Frontal cortex (tissue), 4 donors: Measurements from ENCODE around the gene SMARCAD1. TPM values are rescaled to one million over a fixed set of nuclear protein-coding genes. Genes with fewer than 3 reads are reported as not detected.
"Not testable (repeated sequence)": the region's sequence is repeated elsewhere in the genome, so short reads cannot be mapped to it uniquely, and the experiment has no call there.

Source experiments
- DNase-seq, 2 donors: peaks; one replicate each; pipeline ENCODE4 v3.0.0; 2012; ENCODE audit warnings: low spot score in 2 of 2
- FAIRE-seq: peaks from 2 replicates; lab custom pipeline; 2012; peaks lifted over from hg19 to GRCh38; lab: Jason Lieb, UNC
- total RNA-seq: library from RNA; depleted of rRNA; stranded (reverse); fragments of >200 nt; gene quantifications from one replicate; pipeline ENCODE4 v1.2.3, GENCODE V29; 2014
- donor health status: control.
- donor health status: control.
- donor health status: control.

Gene SMARCAD1
- total RNA-seq, 1 donor from 2014 or later, result 117 TPM

GRCh38 chr4:94278781-94279180 is 71.1 kb downstream of the SMARCAD1 start:
- FAIRE-seq (no peak), DNase-seq (no peak)

- FAIRE-seq, result no peak
- no peak for DNase-seq
These were observed 77.2 kb downstream of the SMARCAD1 start for GRCh38 chr4:94284889-94285288.

GRCh38 chr4:94285666-94286065 is 78.0 kb downstream of the SMARCAD1 start:
- FAIRE-seq, result no peak
- no peak for DNase-seq

- FAIRE-seq, result no peak
- no peak for DNase-seq
These were observed 82.6 kb downstream of the SMARCAD1 start for GRCh38 chr4:94290245-94290644.

DNA sequence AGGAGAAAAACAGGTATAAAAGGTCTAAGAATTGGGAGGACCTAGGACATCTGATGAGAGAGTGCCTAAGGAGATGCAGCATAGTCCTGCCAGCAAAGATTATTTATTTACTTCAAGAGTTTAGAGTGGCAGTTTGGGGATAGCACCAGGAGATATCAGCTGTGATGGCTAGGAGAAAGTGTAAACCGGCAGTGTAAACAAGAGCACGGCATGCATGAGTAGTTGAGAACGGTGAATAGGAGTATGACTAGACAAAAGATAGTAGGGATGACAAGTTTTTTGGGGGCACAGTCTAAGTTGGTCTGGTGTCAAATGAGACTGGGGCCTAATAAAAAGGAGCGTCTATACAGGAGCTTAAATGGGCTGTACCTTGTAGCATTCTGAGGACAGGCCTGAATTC is 86.3 kb downstream of the SMARCAD1 start:
- not testable (repeated sequence) for DNase-seq, FAIRE-seq

GRCh38 chr4:94295473-94295872 is 87.8 kb downstream of the SMARCAD1 start:
- FAIRE-seq, result not testable (repeated sequence)

DNA sequence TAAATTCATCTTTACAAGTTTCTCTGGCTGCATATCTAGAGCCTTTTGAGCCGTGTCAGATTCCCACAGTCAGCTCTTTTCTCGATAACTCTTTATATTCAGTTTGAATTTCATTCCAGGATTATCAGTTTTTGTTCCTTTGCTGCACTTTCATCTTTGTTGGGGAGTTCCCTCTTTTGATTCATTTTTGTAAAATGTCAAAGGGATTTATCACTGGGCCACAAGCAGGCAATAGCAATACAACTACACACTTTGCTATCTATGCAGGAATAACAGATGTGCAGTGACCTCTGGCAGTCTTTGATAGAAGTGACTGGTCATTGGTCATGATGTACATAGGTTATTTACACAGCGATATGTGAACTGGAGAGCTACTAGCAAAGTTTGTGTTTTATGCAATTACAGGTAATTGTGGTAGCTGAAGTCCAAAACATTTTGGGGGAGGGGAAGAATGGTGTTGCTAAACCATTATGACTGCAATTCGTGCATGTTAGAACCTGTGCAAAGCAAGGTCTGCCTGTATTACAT is 91.1 kb downstream of the SMARCAD1 start:
- DNase-seq (no peak), FAIRE-seq (no peak)

More at GRCh38 chr4:94295473-94295872, 87.8 kb downstream of the SMARCAD1 start:
- not testable (repeated sequence) for DNase-seq

GRCh38 chr4:94302191-94302590 is 94.5 kb downstream of the SMARCAD1 start:
- no peak for FAIRE-seq
- no peak for DNase-seq

- DNase-seq (peak in 1 of 2 donors; percentile 6), FAIRE-seq (no peak)
These were observed 96.8 kb downstream of the SMARCAD1 start for GRCh38 chr4:94304365-94304971.

GRCh38 chr4:94305466-94306225 is 98.0 kb downstream of the SMARCAD1 start:
- DNase-seq (no peak), FAIRE-seq (no peak)

DNA sequence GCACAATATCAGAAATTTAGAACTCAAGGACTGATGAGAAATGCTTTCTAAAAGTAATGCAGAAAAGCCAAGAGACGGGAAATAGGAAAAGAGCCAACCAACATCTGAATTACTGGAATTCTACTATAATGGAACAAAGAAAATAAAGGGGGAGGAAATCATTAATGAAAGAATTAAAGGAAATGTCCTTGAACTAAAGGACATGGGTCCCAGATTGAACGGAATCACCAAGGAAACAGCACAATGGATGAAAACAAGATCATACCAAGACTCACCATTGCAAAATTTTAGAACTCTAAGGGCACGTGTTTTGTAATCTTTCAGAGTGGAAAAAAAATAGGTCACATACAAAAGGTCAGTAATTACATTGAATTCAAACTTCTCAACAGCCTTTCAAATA is 99.0 kb downstream of the SMARCAD1 start:
- FAIRE-seq, result no peak
- DNase-seq, result no peak

GRCh38 chr4:94307231-94307871 is 99.7 kb downstream of the SMARCAD1 start:
- DNase-seq (no peak), FAIRE-seq (no peak)

- not testable (repeated sequence) for DNase-seq, FAIRE-seq
These were observed 112.3 kb downstream of the SMARCAD1 start for GRCh38 chr4:94319927-94320326.

DNA sequence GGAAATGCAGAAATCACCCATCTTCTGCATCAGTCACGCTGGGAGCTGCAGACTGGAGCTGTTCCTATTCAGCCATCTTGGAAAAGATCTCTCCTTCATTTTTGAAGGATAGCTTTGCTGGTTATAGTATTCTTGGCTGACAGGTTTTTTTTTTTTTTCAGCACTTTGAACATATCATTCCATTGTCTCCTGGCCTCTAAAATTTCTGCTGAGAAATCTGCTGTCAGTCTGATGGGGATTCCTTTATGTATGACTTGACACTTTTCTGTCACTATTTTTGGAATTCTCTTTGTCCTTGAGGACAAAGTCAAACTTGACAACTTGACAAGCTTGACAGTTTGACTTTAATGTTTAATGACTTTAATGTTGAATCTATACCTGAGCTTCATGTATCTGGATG is 118.2 kb downstream of the SMARCAD1 start:
- FAIRE-seq (no peak), DNase-seq (no peak)

GRCh38 chr4:94329933-94330332 is 122.3 kb downstream of the SMARCAD1 start:
- no peak for DNase-seq
- no peak for FAIRE-seq

DNA sequence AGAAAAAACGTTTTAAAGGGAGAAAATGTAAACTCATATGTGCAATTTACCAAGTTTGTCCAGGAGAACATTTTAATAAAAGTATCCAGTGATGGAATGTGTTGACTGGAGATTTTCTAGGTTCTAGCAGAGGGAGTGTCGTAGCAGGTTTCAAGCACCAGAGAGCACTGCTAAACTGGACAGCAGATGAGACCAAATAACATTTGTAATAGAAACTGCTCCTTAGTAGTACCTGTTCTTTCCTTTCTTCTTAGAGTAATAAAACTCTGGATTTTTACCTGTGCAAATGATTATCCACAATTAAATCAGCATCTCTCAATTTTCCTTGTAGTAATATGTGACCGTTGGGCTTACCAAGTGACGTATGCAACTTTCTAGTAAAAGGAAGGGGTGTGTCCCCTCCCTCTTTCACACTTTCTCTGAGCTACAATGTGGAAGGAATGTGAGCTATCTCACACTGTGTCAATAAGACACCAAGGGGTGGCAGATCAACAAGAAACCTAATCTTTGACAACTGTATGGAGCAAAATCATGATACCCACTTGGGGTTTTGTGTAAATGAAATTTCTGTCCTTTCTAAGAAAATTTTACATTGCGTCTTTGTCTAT is 125.4 kb downstream of the SMARCAD1 start:
- DNase-seq, result no peak
- no peak for FAIRE-seq

GRCh38 chr4:94333866-94334265 is 126.2 kb downstream of the SMARCAD1 start:
- no peak for DNase-seq
- no peak for FAIRE-seq

GRCh38 chr4:94334476-94334875 is 126.8 kb downstream of the SMARCAD1 start:
- FAIRE-seq, result no peak
- no peak for DNase-seq

DNA sequence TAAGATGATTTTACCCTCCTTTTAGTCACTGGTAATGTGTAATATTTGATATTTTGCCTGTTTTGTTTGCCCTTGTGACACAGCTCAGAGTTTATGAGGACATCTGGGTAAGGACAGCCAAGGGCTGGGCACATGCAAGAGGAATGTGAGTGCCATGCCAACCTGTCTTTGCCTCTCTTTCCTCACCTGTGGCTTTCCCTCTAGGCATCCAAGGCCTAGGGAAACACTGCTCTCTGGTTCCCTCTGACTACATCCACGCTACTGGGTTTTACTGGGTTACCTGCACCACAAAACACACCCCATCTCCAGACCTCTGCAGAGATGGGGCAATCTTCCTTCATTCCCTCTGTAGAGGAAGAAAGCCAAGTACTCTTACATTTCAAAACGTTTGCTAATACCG is 127.3 kb downstream of the SMARCAD1 start:
- no peak for FAIRE-seq
- DNase-seq, result no peak

GRCh38 chr4:94336303-94336702 is 128.6 kb downstream of the SMARCAD1 start:
- no peak for DNase-seq
- no peak for FAIRE-seq
